Activated CD4-positive, CD25-positive, alpha-beta regulatory T cell treated with anti-CD3 and anti-CD28 coated beads, Interleukin-2, amount 50 U/mL, for 72 hours (primary cell): ENCODE results near the gene KCNK6.
A peak's percentile ranks its signal among the peaks of the same experiment; 100 is the strongest.

Experiments used
- DNase-seq: peaks from one replicate; pipeline ENCODE4 v3.0.0; 2021

KCNK6 gene

GRCh38 chr19:38319421-38320258 is at the start of gene KCNK6:
Gene KCNK6 (plus strand): TSS chr19:38319845. CDS start chr19:38319951, 106 bp downstream.
- peak; percentile 49 for DNase-seq

- no peak for DNase-seq
Observed at GRCh38 chr19:38270587-38271167, 49.0 kb upstream of the KCNK6 start.

- DNase-seq = no peak
Observed at GRCh38 chr19:38273499-38273898, 46.1 kb upstream of the KCNK6 start.

GRCh38 chr19:38274739-38275138 is 44.9 kb upstream of the KCNK6 start:
- DNase-seq = no peak

GRCh38 chr19:38276942-38277517 is 42.6 kb upstream of the KCNK6 start:
- no peak for DNase-seq

- DNase-seq = no peak
Observed at GRCh38 chr19:38277549-38277948, 42.1 kb upstream of the KCNK6 start.

GRCh38 chr19:38277969-38278680 is 41.5 kb upstream of the KCNK6 start:
- DNase-seq = no peak

- no peak for DNase-seq
Observed at GRCh38 chr19:38278751-38279150, 40.9 kb upstream of the KCNK6 start.

- no peak for DNase-seq
Observed at GRCh38 chr19:38280030-38280921, 39.4 kb upstream of the KCNK6 start.

GRCh38 chr19:38281811-38282566 is 37.7 kb upstream of the KCNK6 start:
- DNase-seq = no peak

GRCh38 chr19:38283271-38283670 is 36.4 kb upstream of the KCNK6 start:
- no peak for DNase-seq

GRCh38 chr19:38284422-38284821 is 35.2 kb upstream of the KCNK6 start:
- DNase-seq = no peak

GRCh38 chr19:38285567-38285966 is 34.1 kb upstream of the KCNK6 start:
- DNase-seq = no peak

- no peak for DNase-seq
Observed at GRCh38 chr19:38287604-38288003, 32.0 kb upstream of the KCNK6 start.

GRCh38 chr19:38288123-38288855 is 31.4 kb upstream of the KCNK6 start:
- no peak for DNase-seq

GRCh38 chr19:38289955-38290354 is 29.7 kb upstream of the KCNK6 start:
- DNase-seq = no peak

GRCh38 chr19:38290631-38291147 is 29.0 kb upstream of the KCNK6 start:
- no peak for DNase-seq

- no peak for DNase-seq
Observed at GRCh38 chr19:38291855-38292254, 27.8 kb upstream of the KCNK6 start.

GRCh38 chr19:38293281-38293680 is 26.4 kb upstream of the KCNK6 start:
- no peak for DNase-seq

GRCh38 chr19:38294090-38294489 is 25.6 kb upstream of the KCNK6 start:
- no peak for DNase-seq
